Keratinocyte (primary cell): ENCODE measurements around the gene ZNF423. TPM values are rescaled to one million over a fixed set of nuclear protein-coding genes. Genes with fewer than 3 reads are reported as not detected.
"Not testable (repeated sequence)": the region's sequence is repeated elsewhere in the genome, so short reads cannot be mapped to it uniquely, and the experiment has no call there.

Experiments used
- DNase-seq: peaks from one replicate; pipeline ENCODE4 v3.0.0-alpha.2; 2011; ENCODE audit warnings: low read depth, missing footprints, low spot score
- FAIRE-seq: peaks from 2 replicates; lab custom pipeline; 2011; peaks lifted over from hg19 to GRCh38; lab: Jason Lieb, UNC
- H2AFZ ChIP-seq: 2 replicates; pipeline ENCODE4 v1.6.0; 2012; ENCODE audit warnings: low read length, control low read depth, inconsistent platforms; ENCODE audit not compliant: control insufficient read depth
- H3K27ac ChIP-seq: 2 replicates; pipeline ENCODE4 v1.5.1; 2011; ENCODE audit warnings: low read length; ENCODE audit not compliant: control insufficient read depth, insufficient read depth
- H3K27me3 ChIP-seq: 3 replicates; pipeline ENCODE4 v1.6.0; 2011; ENCODE audit warnings: low read length; ENCODE audit not compliant: control insufficient read depth, insufficient read depth; ENCODE audit errors: extremely low read depth
- H3K36me3 ChIP-seq, 2 experiments: 2 replicates in 1 of 2; 3 replicates in 1 of 2; pipeline ENCODE4 v1.5.1; 2011; ENCODE audit warnings: low read length in 2 of 2, mild to moderate bottlenecking in 1 of 2; ENCODE audit not compliant: control insufficient read depth in 2 of 2, insufficient read depth in 2 of 2; ENCODE audit errors: extremely low read depth in 1 of 2
- H3K4me1 ChIP-seq: 3 replicates; pipeline ENCODE4 v1.5.1; 2011; ENCODE audit warnings: low read length; ENCODE audit not compliant: control insufficient read depth, insufficient read depth; ENCODE audit errors: extremely low read depth
- H3K4me2 ChIP-seq: 3 replicates; pipeline ENCODE4 v1.6.0; 2011; ENCODE audit warnings: low read depth, low read length; ENCODE audit not compliant: control insufficient read depth, insufficient read depth; ENCODE audit errors: extremely low read depth
- H3K4me3 ChIP-seq, 3 experiments: fragments of 200-600 bp in 1 of 3; sonication (generic) in 1 of 3; 2 replicates in 2 of 3; 3 replicates in 1 of 3; pipeline ENCODE4 v1.5.1; 2011 to 2016; ENCODE audit warnings: low read length in 3 of 3, mild to moderate bottlenecking in 3 of 3, control low read depth in 2 of 3, inconsistent platforms in 1 of 3, low read depth in 1 of 3, mixed read lengths in 1 of 3, mixed run types in 1 of 3, moderate library complexity in 1 of 3; ENCODE audit not compliant: control insufficient read depth in 2 of 3, insufficient read depth in 2 of 3; ENCODE audit errors: extremely low read depth in 1 of 3
- H3K79me2 ChIP-seq: 2 replicates; pipeline ENCODE4 v1.6.0; 2012; ENCODE audit warnings: low read length; ENCODE audit not compliant: control insufficient read depth, insufficient read depth
- H3K9ac ChIP-seq: 3 replicates; pipeline ENCODE4 v1.6.0; 2011; ENCODE audit warnings: low read length; ENCODE audit not compliant: control insufficient read depth, insufficient read depth; ENCODE audit errors: extremely low read depth
- H3K9me1 ChIP-seq: 3 replicates; pipeline ENCODE4 v1.6.0; 2011; ENCODE audit warnings: low read length; ENCODE audit not compliant: control insufficient read depth, insufficient read depth; ENCODE audit errors: extremely low read depth
- H3K9me3 ChIP-seq: 2 replicates; pipeline ENCODE4 v1.5.1; 2012; ENCODE audit warnings: low read depth, low read length; ENCODE audit not compliant: control insufficient read depth
- H4K20me1 ChIP-seq: 3 replicates; pipeline ENCODE4 v1.6.0; 2011; ENCODE audit warnings: low read length; ENCODE audit not compliant: control insufficient read depth, insufficient read depth; ENCODE audit errors: extremely low read depth
- CTCF ChIP-seq, 3 experiments: IDR thresholded peaks in 1 of 3; conservative IDR thresholded peaks in 1 of 3; optimal IDR thresholded peaks in 1 of 3; 2 replicates in 2 of 3; 3 replicates in 1 of 3; pipeline versions ENCODE3 to v1.5.1; 2011; ENCODE audit warnings: low read length in 3 of 3, mild to moderate bottlenecking in 3 of 3, moderate library complexity in 2 of 3, control low read depth in 1 of 3, inconsistent platforms in 1 of 3; ENCODE audit not compliant: insufficient read depth in 2 of 3; ENCODE audit errors: extremely low read depth in 1 of 3
- EZH2 ChIP-seq: IDR thresholded peaks from one replicate; pipeline ENCODE4 v1.6.1; 2012; ENCODE audit warnings: inconsistent platforms, mild to moderate bottlenecking, low read length, moderate library complexity
- dilution Hi-C: fragments of 300-500 bp; cut with MboI; formaldehyde crosslinking; loops from one replicate; pipeline ENCODE4 v1.7.0; 2020; ENCODE audit warnings: low sequenced_read_pairs; ENCODE audit not compliant: extremely low pct_ligation_motif_present
- polyA plus RNA-seq, 5 experiments: library from polyadenylated mRNA; depleted of rRNA in 3 of 5; stranded (reverse) in 3 of 5; stranded (forward) in 1 of 5; unstranded in 1 of 5; fragments of >200 nt; gene quantifications; 1 replicate in 1 of 5; 2 replicates in 3 of 5; 3 replicates in 1 of 5; pipeline versions ENCODE4 v1.2.1 to v1.2.3, GENCODE V29; 2011 to 2012; ENCODE audit warnings: missing spikeins in 2 of 5, low read depth in 1 of 5, low replicate concordance in 1 of 5

ZNF423 gene
- polyA plus RNA-seq, 1 donor (not counting 4 experiments of a cell fraction or from before 2014, with no cell fraction given): 0.05 TPM

- Histone ChIP-seq H3K4me3 (no peak overlapping the region), H2AFZ (no peak overlapping the region), H4K20me1 (no peaks in the 10 kb centered on the region), H3K27ac (no peak overlapping the region), H3K9me3 (peaks cover 2% of the 10 kb centered on the region), H3K27me3 (no peaks in the 10 kb centered on the region), H3K9me1 (no peaks in the 10 kb centered on the region), H3K4me2 (no peak overlapping the region), H3K36me3 (no peaks in the 10 kb centered on the region), H3K4me1 (no peaks in the 10 kb centered on the region), H3K9ac (no peak overlapping the region), H3K79me2 (no peaks in the 10 kb centered on the region)
- no peak for TF ChIP-seq EZH2
- TF ChIP-seq CTCF (optimal IDR thresholded peaks at IDR 0.05 in 1 of 3, IDR thresholded peaks at IDR 0.05 in 1 of 3, conservative IDR thresholded peaks at IDR 0.05 in 1 of 3; ENCODE audit: extremely low read depth in 1 of 3, insufficient read depth in 2 of 3, low read length in 3 of 3): no peak
- dilution Hi-C loops: no loop called here
- no peak for DNase-seq
- FAIRE-seq: no peak
Measured at GRCh38 chr16:49679095-49679494, 176.8 kb downstream of the ZNF423 start.

- H3K9me3 ChIP-seq, H3K36me3 ChIP-seq, H3K79me2 ChIP-seq, H4K20me1 ChIP-seq, H3K27ac ChIP-seq, H3K4me1 ChIP-seq, H3K9me1 ChIP-seq, H3K27me3 ChIP-seq, H2AFZ ChIP-seq, FAIRE-seq, DNase-seq, H3K4me3 ChIP-seq, H3K4me2 ChIP-seq, H3K9ac ChIP-seq, dilution Hi-C loops: not testable (repeated sequence)
Measured at GRCh38 chr16:49677661-49678060, 178.3 kb downstream of the ZNF423 start.

- dilution Hi-C loops: no loop called here
- Histone ChIP-seq H3K79me2 (no peaks in the 10 kb centered on the region), H4K20me1 (no peaks in the 10 kb centered on the region), H3K4me3 (no peak overlapping the region), H3K9me1 (no peaks in the 10 kb centered on the region), H2AFZ (no peak overlapping the region), H3K9ac (no peak overlapping the region), H3K27ac (no peak overlapping the region), H3K4me2 (no peak overlapping the region), H3K9me3 (peaks cover 2% of the 10 kb centered on the region), H3K36me3 (no peaks in the 10 kb centered on the region), H3K4me1 (no peaks in the 10 kb centered on the region), H3K27me3 (no peaks in the 10 kb centered on the region)
- no peak for DNase-seq
- no peak for FAIRE-seq
- TF ChIP-seq EZH2 (no peak), CTCF (optimal IDR thresholded peaks at IDR 0.05 in 1 of 3, IDR thresholded peaks at IDR 0.05 in 1 of 3, conservative IDR thresholded peaks at IDR 0.05 in 1 of 3; ENCODE audit: extremely low read depth in 1 of 3, insufficient read depth in 2 of 3, low read length in 3 of 3) (no peak)
Measured at GRCh38 chr16:49675413-49675812, 180.5 kb downstream of the ZNF423 start.
